22Rv1 (cell line): ENCODE measurements around the gene DBF4.

Experiments used
- H3K27ac ChIP-seq: fragments of 450-650 bp; 2 replicates; pipeline ENCODE4 v1.5.1; 2017
- CTCF ChIP-seq: fragments of 450-650 bp; IDR thresholded peaks from 2 replicates; pipeline ENCODE4 v1.5.1; 2017; ENCODE audit warnings: mild to moderate bottlenecking
- ZFX ChIP-seq: fragments of 450-650 bp; IDR thresholded peaks from 2 replicates; pipeline ENCODE4 v1.6.1; 2017; ENCODE audit warnings: antibody characterized with exemption, borderline replicate concordance

Gene DBF4

GRCh38 chr7:87875151-87876039 lies 898 bp upstream of the DBF4 start:
- TF ChIP-seq CTCF (peak; percentile 29), ZFX (no peak)
- peak overlapping the region; percentile 99 for H3K27ac ChIP-seq

GRCh38 chr7:87876869-87877234 lies 559 bp downstream of the DBF4 start:
- H3K27ac ChIP-seq: peak overlapping the region; percentile 99
- TF ChIP-seq ZFX: no peak
- TF ChIP-seq CTCF: peak; percentile 9; the same call in 1 of the 2 replicates

GRCh38 chr7:87877366-87878040 lies 1.2 kb downstream of the DBF4 start:
- TF ChIP-seq CTCF (no peak), ZFX (no peak)
- H3K27ac ChIP-seq: peak overlapping the region; percentile 99

- no peak overlapping the region for H3K27ac ChIP-seq
Measured at GRCh38 chr7:87878208-87878735, 2.0 kb downstream of the DBF4 start.

GRCh38 chr7:87882151-87882937 lies 6.1 kb downstream of the DBF4 start:
- TF ChIP-seq CTCF (no peak), ZFX (no peak)
- H3K27ac ChIP-seq: no peak overlapping the region

More at GRCh38 chr7:87878208-87878735, 2.0 kb downstream of the DBF4 start:
- TF ChIP-seq CTCF: no peak
- TF ChIP-seq ZFX: no peak

GRCh38 chr7:87885018-87885417 lies 8.7 kb downstream of the DBF4 start:
- TF ChIP-seq CTCF (no peak), ZFX (no peak)
- no peak overlapping the region for H3K27ac ChIP-seq
